ENCODE measurements around the gene SMURF1.

The SMURF1 gene

DNA sequence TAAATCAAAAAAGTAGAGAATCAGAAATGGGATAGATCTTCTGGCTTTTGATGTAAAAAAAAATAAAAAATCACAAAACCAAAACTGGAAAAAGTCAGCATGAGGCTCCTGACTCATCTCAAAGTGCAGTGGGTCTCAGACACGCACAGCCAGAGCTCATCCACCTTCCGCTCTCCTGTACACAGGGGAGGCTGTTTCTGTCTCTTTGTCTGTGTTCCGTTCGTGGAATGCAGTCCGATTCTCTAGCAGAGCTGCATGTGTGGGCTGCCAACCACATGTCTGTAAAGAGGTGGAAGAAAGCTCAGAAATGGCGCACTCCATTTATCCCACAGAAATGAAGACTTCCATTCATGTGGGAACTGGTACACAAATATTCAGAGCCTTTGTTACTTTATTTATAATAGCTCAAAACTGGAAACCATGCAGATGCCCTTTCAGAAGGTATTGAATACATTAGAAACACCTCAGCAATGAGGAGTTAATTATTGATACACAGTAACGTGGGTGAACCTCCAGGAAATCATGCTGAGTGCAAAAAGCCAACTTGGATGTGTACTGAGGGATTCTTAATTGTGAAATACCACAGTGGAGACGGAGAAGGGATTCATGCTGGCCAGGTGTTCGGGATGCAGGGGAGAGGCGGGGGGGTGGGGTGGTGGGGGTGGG, 142.3 kb downstream of the SMURF1 start:
- peak; percentile 48 for DNase-seq

DNA sequence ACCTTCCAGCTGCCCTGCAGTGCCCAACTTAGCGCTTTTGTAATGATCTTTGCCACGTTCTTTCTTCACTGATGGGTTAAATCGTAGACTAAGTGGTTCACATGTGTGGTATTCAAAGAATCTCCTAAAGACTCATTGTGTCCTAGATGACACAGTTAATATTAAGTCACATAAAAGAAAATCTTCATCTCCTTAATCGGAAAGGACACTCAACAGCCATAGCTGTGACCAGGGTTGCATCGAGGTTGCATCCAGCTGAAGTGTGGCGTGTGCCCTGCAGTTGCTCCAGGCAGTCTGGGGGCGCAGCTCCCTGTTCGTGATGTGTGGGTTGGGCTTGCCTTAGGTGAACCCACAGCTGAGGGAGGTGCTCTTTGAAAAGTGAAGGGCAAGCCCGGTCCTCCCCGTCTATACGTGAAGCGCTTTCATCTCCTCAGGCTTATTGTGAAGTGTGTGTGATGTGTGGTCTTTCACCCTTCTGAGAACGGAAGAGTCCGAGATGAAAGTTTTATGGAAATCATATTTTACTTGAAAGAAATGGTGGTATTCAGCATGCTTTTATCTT, 142.9 kb downstream of the SMURF1 start:
- peak; percentile 9 for DNase-seq

DNA sequence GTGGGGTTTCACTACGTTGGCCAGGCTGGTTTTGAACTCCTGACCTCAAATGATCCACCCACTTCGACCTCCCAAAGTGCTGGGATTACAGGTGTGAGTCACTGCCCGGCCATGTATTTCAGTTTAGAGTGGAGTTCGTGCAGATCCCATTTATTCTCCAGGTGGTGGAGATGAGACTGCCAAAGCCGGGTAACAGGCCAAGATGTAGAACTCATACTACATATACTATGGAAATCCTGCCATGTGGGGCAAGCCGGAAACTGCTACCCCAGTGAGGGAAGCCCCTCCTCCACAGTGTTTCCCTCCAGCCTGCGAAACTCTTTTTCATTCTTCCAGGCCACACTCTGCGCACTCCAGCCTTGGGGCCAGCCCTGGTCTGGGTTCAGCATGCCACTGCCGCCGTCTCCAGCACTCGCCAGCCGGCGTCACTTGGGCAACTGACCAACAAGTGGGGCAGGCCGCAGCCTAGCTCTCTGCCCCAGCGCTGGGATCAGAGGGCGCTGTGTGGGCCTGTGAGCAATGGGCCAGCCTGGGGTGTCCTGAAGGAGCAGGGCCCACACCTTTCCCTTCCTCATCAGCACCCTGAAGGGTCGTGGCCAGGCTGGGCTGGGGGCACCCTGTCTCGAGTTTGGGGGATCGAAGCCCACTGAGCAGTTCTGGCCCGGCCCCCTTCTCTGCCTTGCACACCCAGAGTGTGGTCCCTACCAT, 143.6 kb downstream of the SMURF1 start:
- no peak for DNase-seq

GRCh38 chr7:98998821-98999725, 144.8 kb downstream of the SMURF1 start:
- DNase-seq: no peak

- DNase-seq: no peak
Measured at GRCh38 chr7:98997846-98998245, 146.1 kb downstream of the SMURF1 start.

DNA sequence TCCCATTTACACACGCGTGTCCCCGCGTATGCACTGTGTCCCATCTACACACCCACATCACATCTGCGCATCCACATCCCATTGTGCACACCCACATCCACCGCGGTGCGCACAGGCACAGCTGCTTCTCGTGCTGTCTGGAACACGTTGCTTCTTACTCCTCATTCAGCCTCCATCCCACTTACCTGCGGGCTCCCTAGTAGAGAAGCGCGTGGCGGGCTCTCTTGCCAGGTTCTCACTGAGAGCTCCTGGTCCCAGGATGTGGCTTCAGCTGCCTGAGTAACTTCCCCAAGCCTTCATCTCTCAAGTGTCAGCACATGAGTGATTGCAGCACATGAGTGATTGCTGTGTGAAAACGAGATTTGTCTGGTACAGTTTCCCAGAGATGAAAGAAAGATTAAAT, 147.8 kb downstream of the SMURF1 start:
- DNase-seq: no peak

- no peak for DNase-seq
Measured at GRCh38 chr7:98995523-98996149, 148.3 kb downstream of the SMURF1 start.

DNA sequence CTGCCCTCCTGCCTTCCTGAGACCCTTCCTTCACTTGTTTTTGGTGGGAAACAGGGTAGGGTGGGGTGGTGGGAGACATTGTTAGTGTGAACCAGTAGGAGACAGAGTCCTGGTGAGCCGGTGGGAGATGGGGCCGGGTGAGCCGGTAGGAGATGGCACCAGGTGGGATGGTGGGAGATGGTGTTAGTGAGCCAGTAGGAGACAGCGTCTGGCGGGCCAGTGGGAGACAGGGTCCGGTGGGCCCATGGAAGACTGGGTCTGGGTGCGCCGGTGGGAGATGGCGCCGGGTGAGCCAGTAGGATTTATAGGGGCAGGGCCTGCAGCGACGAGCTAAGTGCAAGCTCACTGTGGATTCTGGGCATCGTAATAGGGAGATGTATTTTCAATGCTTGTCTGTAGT, 148.8 kb downstream of the SMURF1 start:
- DNase-seq: no peak

DNA sequence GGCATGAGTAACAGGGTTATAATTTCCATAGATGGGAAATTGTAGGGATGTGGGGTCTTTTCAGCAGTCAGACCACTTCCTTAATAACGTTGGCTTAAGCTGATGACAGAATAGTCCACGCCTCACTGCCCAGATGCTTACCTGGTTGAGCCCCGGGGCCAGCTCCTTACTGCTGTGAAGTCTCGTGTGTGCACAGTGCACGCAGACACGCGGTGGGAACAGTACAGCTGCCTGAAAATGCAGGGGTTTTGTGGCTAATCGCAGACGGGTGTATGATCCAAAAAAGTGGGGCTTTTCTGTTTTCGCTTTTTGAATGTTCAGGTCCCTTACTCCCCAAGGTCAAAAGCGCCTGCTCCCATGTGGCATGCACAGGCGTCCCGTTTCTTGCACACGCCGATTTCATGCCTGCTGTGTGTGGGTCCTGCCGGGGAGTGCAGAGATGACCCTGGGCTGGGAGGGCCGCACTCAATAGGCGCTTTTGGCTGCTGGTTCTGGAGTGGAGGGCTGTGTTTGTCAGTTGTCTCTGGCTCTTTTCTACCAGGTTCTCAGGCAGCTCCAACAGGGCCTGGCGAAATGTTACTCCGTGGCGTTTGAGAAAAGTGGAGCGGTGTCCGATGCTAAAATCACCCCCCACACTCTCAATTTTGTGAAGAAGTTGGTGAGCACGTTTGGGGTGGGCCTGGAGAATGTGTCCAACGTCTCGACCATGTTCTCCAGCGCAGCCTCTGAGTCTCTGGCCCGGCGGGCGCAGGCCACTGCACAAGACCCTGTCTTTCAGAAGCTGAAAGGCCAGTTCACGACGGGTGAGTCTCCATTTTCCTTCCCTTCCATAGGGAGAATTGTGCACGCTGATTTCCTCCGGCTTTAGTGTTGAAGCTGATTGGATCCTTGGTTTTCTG, 149.6 kb downstream of the SMURF1 start:
- DNase-seq: no peak

DNA sequence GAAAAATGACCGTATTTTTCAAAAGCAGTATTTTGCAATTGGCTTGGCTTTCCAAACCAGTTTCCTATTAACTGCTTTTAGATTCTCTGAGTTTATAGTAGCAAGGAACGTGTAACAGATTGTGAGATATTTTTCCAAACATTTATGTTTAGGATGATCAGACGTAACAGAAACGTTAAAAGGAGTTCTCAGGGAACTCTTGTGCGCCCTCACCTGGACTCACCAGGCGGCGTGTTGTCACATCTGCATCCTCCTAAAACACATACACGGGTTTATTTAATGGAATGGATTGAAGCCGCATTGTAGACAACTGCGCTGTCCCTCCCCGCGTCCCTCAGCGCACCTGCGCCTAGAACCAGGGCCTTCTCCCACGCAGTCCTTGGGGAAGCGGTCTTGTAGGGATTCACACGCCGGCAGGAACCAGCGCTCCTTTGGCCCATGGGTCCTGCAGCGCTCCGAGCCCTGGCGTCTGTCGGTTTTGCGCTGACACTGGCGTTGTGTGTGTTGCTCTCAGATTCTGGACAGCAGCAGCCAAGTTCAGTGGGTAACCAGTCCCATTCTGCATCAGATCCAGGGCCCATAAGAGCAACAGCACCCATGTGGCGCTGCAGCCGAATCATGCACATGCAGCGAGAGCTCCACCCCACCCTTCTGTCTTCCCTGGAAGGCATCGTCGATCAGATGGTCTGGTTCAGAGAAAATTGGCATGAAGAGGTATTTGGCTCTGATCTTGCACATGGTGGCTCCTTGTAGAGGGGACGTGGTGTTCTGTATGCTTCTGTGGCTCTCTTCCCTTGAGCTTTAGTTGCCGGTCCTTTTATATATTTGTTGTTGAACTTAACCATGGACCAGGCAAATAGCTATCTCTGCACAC, 150.6 kb downstream of the SMURF1 start:
- no peak for DNase-seq

GRCh38 chr7:98992076-98992475, 151.8 kb downstream of the SMURF1 start:
- DNase-seq: no peak

DNA sequence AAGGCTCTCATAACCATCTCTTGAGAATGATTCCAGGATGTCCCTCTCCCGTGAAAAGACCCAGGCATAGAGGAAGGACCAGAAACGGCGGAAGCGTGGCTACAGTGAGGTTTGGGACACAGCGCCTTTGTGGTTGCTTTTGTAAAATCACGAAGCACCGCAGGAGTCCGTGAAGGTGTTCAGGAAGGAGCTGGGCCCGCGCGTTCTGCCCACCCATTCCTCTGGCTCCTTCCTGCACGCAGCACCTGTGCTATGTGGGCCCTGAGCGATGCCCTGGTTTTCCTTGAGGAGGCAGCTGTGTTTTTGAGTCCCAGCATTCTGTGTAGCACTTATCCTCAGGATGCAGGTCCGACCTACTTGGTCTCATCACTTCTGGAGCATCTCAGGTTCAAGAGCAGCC, 152.8 kb downstream of the SMURF1 start:
- DNase-seq: no peak

GRCh38 chr7:98990356-98990755, 153.6 kb downstream of the SMURF1 start:
- no peak for DNase-seq

- DNase-seq: no peak
Measured at GRCh38 chr7:98988641-98989040, 155.3 kb downstream of the SMURF1 start.

GRCh38 chr7:98985945-98986344, 158.0 kb downstream of the SMURF1 start:
- no peak for DNase-seq

- DNase-seq: no peak
Measured at GRCh38 chr7:98985406-98985805, 158.5 kb downstream of the SMURF1 start.

- DNase-seq: no peak
Measured at GRCh38 chr7:98984126-98984525, 159.8 kb downstream of the SMURF1 start.

GRCh38 chr7:98982686-98983085, 161.2 kb downstream of the SMURF1 start:
- DNase-seq: no peak

DNA sequence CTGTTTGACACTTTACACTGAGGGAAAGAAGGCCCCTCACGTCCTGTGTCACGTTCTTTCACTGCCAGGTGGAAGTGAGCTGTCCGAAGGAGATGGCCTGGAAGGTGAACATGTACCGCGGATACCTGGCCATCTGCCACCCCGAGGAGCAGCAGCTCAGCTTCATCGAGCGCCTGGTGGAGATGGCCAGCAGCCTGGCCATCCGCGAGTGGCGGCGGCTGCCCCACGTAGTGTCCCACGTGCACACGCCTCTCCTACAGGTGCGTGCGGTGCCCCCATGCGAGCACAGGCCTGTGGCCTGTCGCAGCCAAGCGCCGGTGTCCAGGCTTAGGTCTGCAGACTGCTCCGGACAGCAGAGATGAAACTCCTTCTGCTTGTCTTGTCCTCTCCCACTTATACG, 162.2 kb downstream of the SMURF1 start:
- DNase-seq: no peak

- DNase-seq: no peak
Measured at GRCh38 chr7:98978672-98979071, 165.2 kb downstream of the SMURF1 start.
